ENCODE data around the gene CA10.

Gene CA10

GRCh38 chr17:51745993-51746392 is 412.5 kb downstream of the CA10 start:
- Mint-ChIP-seq H3K36me3 (ENCODE audit: low read depth) (no peaks in the 10 kb centered on the region), H3K4me1 (peaks cover 18% of the 10 kb centered on the region), H3K27me3 (ENCODE audit: low read depth) (peaks cover 4% of the 10 kb centered on the region)

GRCh38 chr17:51743477-51743876 is 415.0 kb downstream of the CA10 start:
- Mint-ChIP-seq H3K27ac (peak overlapping the region in 2 of 3 experiments; percentile 34 to 65), H3K4me3 (no peak overlapping the region), H3K9me3 (no peaks in the 10 kb centered on the region), H3K36me3 (ENCODE audit: low read depth) (no peaks in the 10 kb centered on the region), H3K4me1 (peaks cover 27% of the 10 kb centered on the region), H3K27me3 (ENCODE audit: low read depth) (peaks cover 4% of the 10 kb centered on the region)
- no peak for TF ChIP-seq CTCF (IDR thresholded peaks at IDR 0.05; ENCODE audit: unreplicated experiment in 3 of 3)

More at GRCh38 chr17:51745993-51746392, 412.5 kb downstream of the CA10 start:
- Mint-ChIP-seq H3K9me3 (no peaks in the 10 kb centered on the region), H3K4me3 (no peak overlapping the region), H3K27ac (peak overlapping the region in 2 of 3 experiments; percentile 6 to 84)
- no peak for TF ChIP-seq CTCF (IDR thresholded peaks at IDR 0.05; ENCODE audit: unreplicated experiment in 3 of 3)

GRCh38 chr17:51742571-51742970 is 415.9 kb downstream of the CA10 start:
- Mint-ChIP-seq H3K27me3 (ENCODE audit: low read depth) (peaks cover 6% of the 10 kb centered on the region), H3K36me3 (ENCODE audit: low read depth) (no peaks in the 10 kb centered on the region), H3K27ac (peak overlapping the region in 2 of 3 experiments; percentile 34 to 65), H3K4me3 (no peak overlapping the region), H3K4me1 (peaks cover 27% of the 10 kb centered on the region), H3K9me3 (no peaks in the 10 kb centered on the region)
- no peak for TF ChIP-seq CTCF (IDR thresholded peaks at IDR 0.05; ENCODE audit: unreplicated experiment in 3 of 3)

- TF ChIP-seq CTCF (IDR thresholded peaks at IDR 0.05; ENCODE audit: unreplicated experiment in 3 of 3), result no peak
- no peaks in the 10 kb centered on the region for H3K36me3 Mint-ChIP-seq (ENCODE audit: low read depth)
These were observed 417.1 kb downstream of the CA10 start for GRCh38 chr17:51741458-51741857.

GRCh38 chr17:51740531-51740930 is 418.0 kb downstream of the CA10 start:
- no peak for TF ChIP-seq CTCF (IDR thresholded peaks at IDR 0.05; ENCODE audit: unreplicated experiment in 3 of 3)
- H3K27me3 Mint-ChIP-seq (ENCODE audit: low read depth), result peaks cover 8% of the 10 kb centered on the region
- H3K4me1 Mint-ChIP-seq, result peaks cover 33% of the 10 kb centered on the region
- H3K9me3 Mint-ChIP-seq, result no peaks in the 10 kb centered on the region
- H3K27ac Mint-ChIP-seq, result no peak overlapping the region
- no peaks in the 10 kb centered on the region for H3K36me3 Mint-ChIP-seq (ENCODE audit: low read depth)
- H3K4me3 Mint-ChIP-seq, result no peak overlapping the region

More at GRCh38 chr17:51741458-51741857, 417.1 kb downstream of the CA10 start:
- Mint-ChIP-seq H3K4me1 (peaks cover 32% of the 10 kb centered on the region), H3K27me3 (ENCODE audit: low read depth) (peaks cover 8% of the 10 kb centered on the region), H3K9me3 (no peaks in the 10 kb centered on the region), H3K27ac (no peak overlapping the region), H3K4me3 (no peak overlapping the region)

DNA sequence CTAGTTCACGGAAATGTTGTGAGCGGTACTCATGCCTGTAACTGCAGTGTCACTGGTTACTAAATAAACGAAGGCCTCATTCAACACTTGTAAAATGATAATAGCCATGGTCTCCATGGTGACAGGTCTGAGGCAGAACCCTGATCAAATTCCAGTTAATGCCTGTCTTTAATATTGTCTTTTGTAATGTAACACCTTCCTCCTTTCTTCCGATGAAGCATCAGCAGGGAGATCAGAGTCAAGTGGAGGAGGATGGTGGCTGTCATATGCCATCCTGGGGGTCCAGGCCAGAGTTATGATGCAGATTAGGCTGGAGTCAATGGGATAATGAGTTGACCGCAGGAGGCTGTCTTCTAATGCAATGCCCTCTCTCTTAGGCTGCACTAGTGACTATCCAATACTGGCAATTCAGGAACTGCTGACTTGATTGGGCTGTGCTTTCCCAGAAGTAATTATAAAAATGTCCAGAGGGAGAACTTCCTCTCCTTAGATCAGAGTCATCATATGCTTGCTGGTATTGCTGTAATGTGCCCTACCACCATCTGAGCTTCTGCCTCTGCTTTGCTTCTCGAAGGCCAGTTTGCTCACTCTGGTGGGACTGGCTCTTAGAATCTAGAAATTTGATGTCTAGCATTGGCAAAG is 419.1 kb downstream of the CA10 start:
- TF ChIP-seq CTCF (IDR thresholded peaks at IDR 0.05; ENCODE audit: unreplicated experiment in 3 of 3), result no peak
- Mint-ChIP-seq H3K36me3 (ENCODE audit: low read depth) (peaks cover 2% of the 10 kb centered on the region), H3K27me3 (ENCODE audit: low read depth) (peaks cover 8% of the 10 kb centered on the region), H3K9me3 (peaks cover 3% of the 10 kb centered on the region), H3K4me1 (peaks cover 28% of the 10 kb centered on the region), H3K27ac (no peak overlapping the region), H3K4me3 (no peak overlapping the region)
